K562 (cell line): ENCODE results near the gene KRT76. TPM values are rescaled to one million over a fixed set of nuclear protein-coding genes. Genes with fewer than 3 reads are reported as not detected.

Experiments used
- ATAC-seq: fragments of 200-7000 bp; cut with Tn5 transposase; 3 replicates; pipeline ENCODE4 v1.9.1; 2020; ENCODE audit warnings: moderate library complexity
- BruUV-seq: library from RNA; stranded (reverse); fragments of 400-500 nt; replicated peaks from 2 replicates; lab custom pipeline; 2021; lab: Mats Ljungman, UMichigan
- CTCF ChIA-PET: fragments of 300-600 bp; formaldehyde crosslinking; extraction: SDS; loops from one replicate; lab custom pipeline; 2021; ENCODE audit warnings: low intra/inter-chr PET ratio; lab: Yijun Ruan, JAX
- POLR2A ChIA-PET: fragments of 300-600, 350-650 bp; sonication (Branson Sonifier 250); formaldehyde crosslinking; extraction: SDS; loops from one replicate; lab custom pipeline; 2021; ENCODE audit warnings: antibody characterized with exemption, inconsistent platforms; lab: Yijun Ruan, JAX
- DNase-seq, 4 experiments: peaks; one replicate each; pipeline versions ENCODE4 v3.0.0 to v3.0.0-alpha.2; 2011 to 2018; ENCODE audit warnings: low spot score in 3 of 4, mixed read lengths in 3 of 4; ENCODE audit errors: extremely low read depth in 1 of 4
- FAIRE-seq: peaks from 2 replicates; lab custom pipeline; 2011; peaks lifted over from hg19 to GRCh38; lab: Jason Lieb, UNC
- H2AFZ ChIP-seq: 2 replicates; pipeline ENCODE4 v1.6.0; 2011; ENCODE audit warnings: low read depth, low read length, control low read depth, inconsistent platforms
- H3K27ac ChIP-seq: fragments of 200-600 bp; 3 replicates; pipeline ENCODE4 v1.8.0; 2011; ENCODE audit warnings: low read depth, mild to moderate bottlenecking, control low read depth, inconsistent platforms, low read length, moderate library complexity, mixed read lengths; ENCODE audit errors: extremely low read depth
- H3K27me3 ChIP-seq, 2 experiments: fragments of 300-600 bp in 1 of 2; 2 replicates in 1 of 2; 3 replicates in 1 of 2; pipeline versions ENCODE4 v1.6.0 to v1.8.0; 2011; ENCODE audit warnings: inconsistent platforms in 2 of 2, low read length in 2 of 2, mild to moderate bottlenecking in 1 of 2, mixed read lengths in 1 of 2, moderate library complexity in 1 of 2; ENCODE audit not compliant: control insufficient read depth in 2 of 2, insufficient read depth in 2 of 2
- H3K36me3 ChIP-seq: fragments of 300-600 bp; 3 replicates; pipeline ENCODE4 v1.8.0; 2011; ENCODE audit warnings: mild to moderate bottlenecking, low read length, inconsistent platforms; ENCODE audit not compliant: control insufficient read depth, insufficient read depth
- H3K4me1 ChIP-seq, 2 experiments: fragments of 200-600 bp in 1 of 2; replicated peaks in 1 of 2; 2 replicates in 1 of 2; 3 replicates in 1 of 2; pipeline versions ENCODE4 v1.5.1 to v1.8.0; 2011; ENCODE audit warnings: inconsistent platforms in 2 of 2, low read length in 2 of 2, mild to moderate bottlenecking in 1 of 2, mixed read lengths in 1 of 2, moderate library complexity in 1 of 2; ENCODE audit not compliant: control insufficient read depth in 2 of 2, insufficient read depth in 2 of 2
- H3K4me2 ChIP-seq: 2 replicates; pipeline ENCODE4 v1.6.1; 2011; ENCODE audit warnings: low read length, control low read depth, inconsistent platforms, mixed read lengths; ENCODE audit not compliant: insufficient read depth
- H3K4me3 ChIP-seq: fragments of 200-600 bp; sonication (generic), shearing (Covaris generic); 2 replicates; pipeline ENCODE4 v1.5.1; 2016; ENCODE audit warnings: control low read depth, inconsistent platforms
- H3K79me2 ChIP-seq: fragments of 200-600 bp; 3 replicates; pipeline ENCODE4 v1.8.0; 2011; ENCODE audit warnings: low read length, inconsistent platforms; ENCODE audit not compliant: control insufficient read depth, insufficient read depth
- H3K9ac ChIP-seq, 2 experiments: 2 replicates each; pipeline versions ENCODE4 v1.6.0 to v1.6.1; 2011; ENCODE audit warnings: low read depth in 2 of 2, low read length in 2 of 2, control low read depth in 1 of 2, inconsistent platforms in 1 of 2, mild to moderate bottlenecking in 1 of 2, mixed read lengths in 1 of 2; ENCODE audit not compliant: insufficient read depth in 1 of 2
- H3K9me1 ChIP-seq: one replicate; pipeline ENCODE4 v1.6.0; 2011; ENCODE audit warnings: inconsistent platforms, mild to moderate bottlenecking, low read length, moderate library complexity; ENCODE audit not compliant: control insufficient read depth, insufficient read depth
- H3K9me3 ChIP-seq: replicated peaks from 2 replicates; pipeline ENCODE4 v1.5.1; 2011; ENCODE audit warnings: low read depth, low read length, inconsistent platforms; ENCODE audit not compliant: control insufficient read depth, insufficient read depth
- H4K20me1 ChIP-seq: replicated peaks from 2 replicates; pipeline ENCODE4 v1.6.1; 2011; ENCODE audit warnings: low read length, inconsistent platforms, mixed read lengths; ENCODE audit not compliant: control insufficient read depth, insufficient read depth
- BCOR ChIP-seq: fragments of 450-650 bp; IDR thresholded peaks from 2 replicates; pipeline ENCODE4 v1.6.1; 2016
- FOXA3 ChIP-seq, 2 experiments: fragments of 450-650 bp in 1 of 2; sonication (generic) in 1 of 2; formaldehyde crosslinking; IDR thresholded peaks in 1 of 2; conservative IDR thresholded peaks in 1 of 2; 2 replicates each; pipeline versions ENCODE4 v1.4.0 to v1.8.0; 2020 to 2022; ENCODE audit warnings: mild to moderate bottlenecking in 2 of 2, missing genetic modification reagents in 1 of 2
- MEF2D ChIP-seq: conservative IDR thresholded peaks from 2 replicates; pipeline ENCODE4 v1.6.1; 2016; ENCODE audit warnings: low read depth, missing genetic modification characterization, missing compliant biosample characterization
- RAD21 ChIP-seq, 2 experiments: fragments of 250-450 bp in 1 of 2; fragments of 450-650 bp in 1 of 2; sonication (Bioruptor Pico) in 1 of 2; formaldehyde crosslinking in 1 of 2; IDR thresholded peaks in 1 of 2; conservative IDR thresholded peaks in 1 of 2; 2 replicates each; pipeline versions ENCODE4 v1.4.0 to v1.8.0; 2020 to 2022; ENCODE audit warnings: mild to moderate bottlenecking in 2 of 2, moderate library complexity in 1 of 2
- RNF2 ChIP-seq: sonication (generic); IDR thresholded peaks from 2 replicates; pipeline ENCODE4 v1.6.1; 2016
- ZNF3 ChIP-seq: fragments of 250-450 bp; sonication (Bioruptor Pico); IDR thresholded peaks from 2 replicates; pipeline ENCODE4 v1.5.0; 2021; ENCODE audit warnings: mild to moderate bottlenecking, moderate library complexity
- ZNF717 ChIP-seq: fragments of 250-450 bp; sonication (Bioruptor Pico); IDR thresholded peaks from 2 replicates; pipeline ENCODE4 v1.5.0; 2021
- WGBS: fragments of 100-300 bp; shearing (Covaris generic); methylation state at CpG from one replicate; pipeline ENCODE4 v1.1.6; 2016; ENCODE audit warnings: low coverage, mixed read lengths; ENCODE audit not compliant: insufficient coverage; ENCODE audit errors: missing lambda C conversion rate; 5-methylcytosine and 5-hydroxymethylcytosine counted together
- in situ Hi-C: fragments of 300-500 bp; cut with MboI; formaldehyde crosslinking; loops from 4 replicates; pipeline ENCODE4 v1.15.0; 2018; ENCODE audit warnings: inconsistent platforms, mixed read lengths
- intact Hi-C: fragments of 100-400 bp; cut with micrococcal nuclease; formaldehyde crosslinking; loops from 2 replicates; pipeline ENCODE4 v1.14.2; 2022
- polyA plus RNA-seq, 8 experiments: library from polyadenylated mRNA; depleted of rRNA in 4 of 8; stranded (reverse) in 5 of 8; unstranded in 3 of 8; fragments of >200 nt; fragmentation: Nextera tagmentation in 2 of 8; fragmentation: Illumina TruSeq in 1 of 8; extraction: Ambion mirVana in 2 of 8; extraction: Trizol in 1 of 8; gene quantifications; 2 replicates each; pipeline versions ENCODE4 v1.2.1 to v1.2.3, GENCODE V29; 2011 to 2014; ENCODE audit warnings: inconsistent platforms in 1 of 8, missing spikeins in 1 of 8
- total RNA-seq, 7 experiments: library from RNA; depleted of rRNA in 6 of 7; stranded (reverse); fragments of >200 nt in 6 of 7; fragmentation: Illumina TruSeq in 2 of 7; extraction: Trizol in 2 of 7; gene quantifications; 2 replicates each; pipeline versions ENCODE4 v1.2.1 to v1.2.3, GENCODE V29; 2011 to 2021; ENCODE audit warnings: low replicate concordance in 1 of 7
- TF ChIP-seq, protein P1 (sequence below): sonication (generic); formaldehyde crosslinking; IDR thresholded peaks from 2 replicates; pipeline ENCODE4 v1.8.0; 2023; ENCODE audit warnings: mild to moderate bottlenecking, missing genetic modification reagents
- TF ChIP-seq, protein P2 (sequence below): fragments of 250-450 bp; sonication (Bioruptor Pico); IDR thresholded peaks from 2 replicates; pipeline ENCODE4 v1.8.0; 2022; ENCODE audit warnings: moderate library complexity, mild to moderate bottlenecking, inconsistent platforms
- TF ChIP-seq, protein P3 (sequence below): fragments of 200-800 bp; sonication (Bioruptor generic); IDR thresholded peaks from 2 replicates; pipeline ENCODE4 v1.6.1; 2017; ENCODE audit warnings: missing genetic modification characterization, missing compliant biosample characterization

KRT76 gene
- total and polyA plus RNA-seq, 9 of the 15 experiments (the other 6 are each of a cell fraction or from before 2014, with no cell fraction given) = not detected

DNA sequence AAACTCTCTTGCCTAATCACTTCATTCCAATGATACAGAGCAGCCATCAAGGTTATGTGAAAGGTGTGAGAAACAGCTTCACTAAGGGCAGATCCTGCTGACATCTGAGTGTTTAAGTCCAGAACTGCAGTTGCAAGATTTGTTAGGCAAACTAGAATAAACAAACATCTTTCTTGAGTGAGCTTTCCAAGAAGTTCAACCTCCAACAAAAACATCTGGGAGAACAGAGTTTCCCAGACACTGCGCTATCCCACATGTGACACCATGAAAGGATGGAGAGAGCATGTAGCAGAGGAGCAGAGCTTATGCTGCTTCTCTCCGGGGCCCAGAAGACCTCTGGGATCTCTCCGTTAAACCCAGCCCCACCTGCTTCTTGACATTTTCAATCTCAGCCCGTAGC is 5.6 kb downstream of the KRT76 start:
- Histone ChIP-seq H3K27me3 (peaks cover 22 to 62% of the 10 kb centered on the region in 2 experiments), H3K36me3 (no peaks in the 10 kb centered on the region), H3K27ac (no peak overlapping the region), H3K79me2 (no peaks in the 10 kb centered on the region), H3K4me1 (no peaks in the 10 kb centered on the region), H3K4me3 (no peak overlapping the region), H3K9me3 (no peaks in the 10 kb centered on the region), H3K4me2 (no peak overlapping the region), H3K9ac (no peak overlapping the region), H2AFZ (no peak overlapping the region), H4K20me1 (no peaks in the 10 kb centered on the region; the same call in none of the 2 replicates), H3K9me1 (no peaks in the 10 kb centered on the region)
- intact Hi-C loops = no loop called here
- TF ChIP-seq FOXA3 (CRISPR knock-in tag; conservative IDR thresholded peaks at IDR 0.05 in 1 of 2, IDR thresholded peaks at IDR 0.05 in 1 of 2) (no peak), RAD21 (CRISPR knock-in tag; conservative IDR thresholded peaks at IDR 0.05 in 1 of 2, IDR thresholded peaks at IDR 0.05 in 1 of 2) (no peak), RNF2 (no peak), MEF2D (tag) (no peak), BCOR (no peak), ZNF3 (CRISPR knock-in tag) (no peak), ZNF717 (CRISPR knock-in tag) (no peak)
- TF ChIP-seq, protein P1, sequence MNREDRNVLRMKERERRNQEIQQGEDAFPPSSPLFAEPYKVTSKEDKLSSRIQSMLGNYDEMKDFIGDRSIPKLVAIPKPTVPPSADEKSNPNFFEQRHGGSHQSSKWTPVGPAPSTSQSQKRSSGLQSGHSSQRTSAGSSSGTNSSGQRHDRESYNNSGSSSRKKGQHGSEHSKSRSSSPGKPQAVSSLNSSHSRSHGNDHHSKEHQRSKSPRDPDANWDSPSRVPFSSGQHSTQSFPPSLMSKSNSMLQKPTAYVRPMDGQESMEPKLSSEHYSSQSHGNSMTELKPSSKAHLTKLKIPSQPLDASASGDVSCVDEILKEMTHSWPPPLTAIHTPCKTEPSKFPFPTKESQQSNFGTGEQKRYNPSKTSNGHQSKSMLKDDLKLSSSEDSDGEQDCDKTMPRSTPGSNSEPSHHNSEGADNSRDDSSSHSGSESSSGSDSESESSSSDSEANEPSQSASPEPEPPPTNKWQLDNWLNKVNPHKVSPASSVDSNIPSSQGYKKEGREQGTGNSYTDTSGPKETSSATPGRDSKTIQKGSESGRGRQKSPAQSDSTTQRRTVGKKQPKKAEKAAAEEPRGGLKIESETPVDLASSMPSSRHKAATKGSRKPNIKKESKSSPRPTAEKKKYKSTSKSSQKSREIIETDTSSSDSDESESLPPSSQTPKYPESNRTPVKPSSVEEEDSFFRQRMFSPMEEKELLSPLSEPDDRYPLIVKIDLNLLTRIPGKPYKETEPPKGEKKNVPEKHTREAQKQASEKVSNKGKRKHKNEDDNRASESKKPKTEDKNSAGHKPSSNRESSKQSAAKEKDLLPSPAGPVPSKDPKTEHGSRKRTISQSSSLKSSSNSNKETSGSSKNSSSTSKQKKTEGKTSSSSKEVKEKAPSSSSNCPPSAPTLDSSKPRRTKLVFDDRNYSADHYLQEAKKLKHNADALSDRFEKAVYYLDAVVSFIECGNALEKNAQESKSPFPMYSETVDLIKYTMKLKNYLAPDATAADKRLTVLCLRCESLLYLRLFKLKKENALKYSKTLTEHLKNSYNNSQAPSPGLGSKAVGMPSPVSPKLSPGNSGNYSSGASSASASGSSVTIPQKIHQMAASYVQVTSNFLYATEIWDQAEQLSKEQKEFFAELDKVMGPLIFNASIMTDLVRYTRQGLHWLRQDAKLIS = no peak
- TF ChIP-seq, protein P2, sequence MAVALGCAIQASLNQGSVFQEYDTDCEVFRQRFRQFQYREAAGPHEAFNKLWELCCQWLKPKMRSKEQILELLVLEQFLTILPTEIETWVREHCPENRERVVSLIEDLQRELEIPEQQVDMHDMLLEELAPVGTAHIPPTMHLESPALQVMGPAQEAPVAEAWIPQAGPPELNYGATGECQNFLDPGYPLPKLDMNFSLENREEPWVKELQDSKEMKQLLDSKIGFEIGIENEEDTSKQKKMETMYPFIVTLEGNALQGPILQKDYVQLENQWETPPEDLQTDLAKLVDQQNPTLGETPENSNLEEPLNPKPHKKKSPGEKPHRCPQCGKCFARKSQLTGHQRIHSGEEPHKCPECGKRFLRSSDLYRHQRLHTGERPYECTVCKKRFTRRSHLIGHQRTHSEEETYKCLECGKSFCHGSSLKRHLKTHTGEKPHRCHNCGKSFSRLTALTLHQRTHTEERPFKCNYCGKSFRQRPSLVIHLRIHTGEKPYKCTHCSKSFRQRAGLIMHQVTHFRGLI (CRISPR knock-in tag) = no peak
- TF ChIP-seq, protein P3, sequence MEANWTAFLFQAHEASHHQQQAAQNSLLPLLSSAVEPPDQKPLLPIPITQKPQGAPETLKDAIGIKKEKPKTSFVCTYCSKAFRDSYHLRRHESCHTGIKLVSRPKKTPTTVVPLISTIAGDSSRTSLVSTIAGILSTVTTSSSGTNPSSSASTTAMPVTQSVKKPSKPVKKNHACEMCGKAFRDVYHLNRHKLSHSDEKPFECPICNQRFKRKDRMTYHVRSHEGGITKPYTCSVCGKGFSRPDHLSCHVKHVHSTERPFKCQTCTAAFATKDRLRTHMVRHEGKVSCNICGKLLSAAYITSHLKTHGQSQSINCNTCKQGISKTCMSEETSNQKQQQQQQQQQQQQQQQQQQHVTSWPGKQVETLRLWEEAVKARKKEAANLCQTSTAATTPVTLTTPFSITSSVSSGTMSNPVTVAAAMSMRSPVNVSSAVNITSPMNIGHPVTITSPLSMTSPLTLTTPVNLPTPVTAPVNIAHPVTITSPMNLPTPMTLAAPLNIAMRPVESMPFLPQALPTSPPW (CRISPR knock-in tag) = no peak
- FAIRE-seq (no peak), ATAC-seq (no peak), DNase-seq (no peak)
- ChIA-PET POLR2A (interaction anchor here (0.6 to 1.0 kb wide), 3 partner anchors 10 to 18 kb away, joined by 3 to 4 read pairs (median 4); no protein-coding TSS in a partner anchor), CTCF (no interaction called here)
- in situ Hi-C loops = no loop called here
- 0% methylated on average over 4 of the region's 4 CpGs for WGBS
- BruUV-seq = no TSS peak
